ENCODE results near the gene GIPC3.

The GIPC3 gene

DNA sequence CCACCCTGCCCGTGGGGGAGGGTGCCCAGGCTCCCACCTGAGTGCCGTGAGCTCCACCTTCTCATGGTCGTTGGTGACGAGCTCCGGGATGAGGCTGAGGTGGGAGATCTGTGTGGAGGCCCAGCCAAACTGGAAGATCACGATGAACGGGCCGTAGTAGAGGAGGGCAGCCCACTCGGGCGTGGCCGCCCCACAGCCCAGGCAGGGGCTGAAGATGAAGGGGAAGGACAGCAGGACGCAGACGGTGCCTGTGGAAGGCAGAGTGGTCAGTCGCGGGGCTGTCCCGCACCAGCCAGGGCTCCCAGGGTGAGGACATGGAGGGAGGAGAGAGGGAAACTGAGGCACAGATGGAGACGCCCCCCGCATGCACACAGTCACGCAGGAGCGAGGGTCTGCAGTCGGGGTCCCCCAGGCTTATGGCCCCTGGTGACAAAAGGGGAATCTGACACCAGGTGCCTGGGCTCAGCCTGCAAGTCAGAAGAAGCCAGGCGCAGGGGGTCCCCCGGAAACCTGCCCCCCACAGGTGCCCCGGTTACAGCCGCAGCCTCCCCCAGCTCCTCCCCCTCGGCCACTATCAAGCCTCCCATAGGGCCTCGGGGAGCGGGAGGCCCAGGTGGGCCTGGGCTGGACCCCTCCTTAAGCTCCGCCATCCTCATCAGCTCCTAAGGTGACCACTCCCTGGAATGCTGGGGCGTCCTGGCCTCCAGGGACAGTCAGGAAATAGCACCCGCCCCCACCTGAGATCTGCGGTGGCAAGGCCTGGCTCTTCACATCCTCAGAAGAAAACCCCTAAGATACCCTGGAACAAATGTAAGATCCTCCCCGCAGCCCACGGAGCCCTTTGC lies 34.1 kb upstream of the GIPC3 start:
- TF ChIP-seq ZBTB7A (IDR thresholded peaks at IDR 0.05; ENCODE audit: low read depth) (no peak; the same call in 1 of the 2 replicates), EGR1 (IDR thresholded peaks at IDR 0.05) (no peak)

DNA sequence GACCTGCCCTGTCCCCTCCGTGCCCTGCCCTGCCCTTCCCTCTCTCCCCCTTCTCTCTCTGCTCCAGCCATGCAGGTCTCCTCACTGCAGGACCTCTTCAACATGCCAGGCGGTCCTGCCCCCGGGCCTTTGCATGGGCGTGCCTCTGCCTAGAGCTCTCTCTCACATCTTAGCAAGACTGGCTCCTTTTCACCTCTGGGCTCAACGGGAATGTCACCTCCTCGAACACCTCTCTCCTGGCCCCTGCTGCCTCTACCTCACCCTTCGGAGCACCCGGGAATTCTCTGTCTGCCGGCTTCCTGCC lies 33.5 kb upstream of the GIPC3 start:
- TF ChIP-seq YY1 (IDR thresholded peaks at IDR 0.05; ENCODE audit: low read depth) (no peak), TAF1 (IDR thresholded peaks at IDR 0.05; ENCODE audit: low read depth) (no peak), USF1 (IDR thresholded peaks at IDR 0.05) (no peak), ZBTB7A (IDR thresholded peaks at IDR 0.05; ENCODE audit: low read depth) (no peak)

DNA sequence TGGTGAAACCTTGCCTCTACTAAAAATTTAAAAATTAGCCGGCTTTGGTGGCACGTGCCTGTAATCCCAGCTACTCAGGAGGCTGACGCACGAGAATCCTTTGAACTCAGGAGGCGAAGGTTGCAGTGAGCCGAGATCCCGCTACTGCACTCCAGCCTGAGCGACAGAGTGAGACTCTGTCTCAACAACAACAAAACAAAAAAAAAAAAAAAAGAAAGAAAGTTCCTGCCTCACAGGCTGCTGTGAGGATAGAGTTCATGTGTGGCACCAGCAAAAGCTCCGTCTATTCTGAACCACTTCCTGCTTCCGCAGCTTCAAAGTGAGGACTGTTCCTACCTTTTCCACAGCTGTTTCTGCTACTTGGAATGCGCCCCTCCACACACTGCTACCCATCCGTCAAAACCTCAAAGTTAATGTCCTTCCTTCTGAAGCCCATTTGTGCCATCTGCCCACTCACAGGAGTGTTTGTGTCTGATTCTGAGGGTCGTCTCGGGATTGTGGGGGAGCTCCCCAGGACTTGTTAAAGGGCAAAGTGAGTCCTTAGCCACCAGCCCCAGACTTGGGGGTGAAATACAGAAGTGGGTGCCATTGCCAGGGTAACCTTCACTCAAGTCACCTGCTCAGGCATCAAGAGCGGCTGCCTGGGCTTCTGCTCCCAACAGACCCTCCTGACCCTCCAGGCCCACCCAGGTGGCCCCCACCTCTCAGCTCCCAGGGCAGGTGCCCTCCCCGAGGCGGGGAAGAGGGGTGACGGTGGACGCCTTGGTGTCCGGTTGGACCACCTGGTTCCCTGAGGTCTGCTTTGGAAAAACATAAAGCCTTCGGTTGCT lies 30.8 kb upstream of the GIPC3 start:
- TF ChIP-seq NFIC (IDR thresholded peaks at IDR 0.05) (no peak), TEAD4 (IDR thresholded peaks at IDR 0.05) (no peak), CREB1 (IDR thresholded peaks at IDR 0.05; ENCODE audit: low read depth) (no peak), RAD21 (IDR thresholded peaks at IDR 0.05; ENCODE audit: low read depth) (no peak), TAF1 (IDR thresholded peaks at IDR 0.05; ENCODE audit: low read depth) (no peak), EP300 (IDR thresholded peaks at IDR 0.05; ENCODE audit: borderline replicate concordance) (no peak), REST (IDR thresholded peaks at IDR 0.05; ENCODE audit: low read depth) (no peak), TCF12 (IDR thresholded peaks at IDR 0.05; ENCODE audit: low read depth) (no peak), USF1 (IDR thresholded peaks at IDR 0.05) (no peak), YY1 (IDR thresholded peaks at IDR 0.05; ENCODE audit: low read depth) (no peak), CEBPB (IDR thresholded peaks at IDR 0.05) (no peak), MAX (IDR thresholded peaks at IDR 0.05) (no peak), FOXM1 (IDR thresholded peaks at IDR 0.05; ENCODE audit: borderline replicate concordance, low read depth) (no peak), EGR1 (IDR thresholded peaks at IDR 0.05) (no peak), ZBTB7A (IDR thresholded peaks at IDR 0.05; ENCODE audit: low read depth) (no peak)

GRCh38 chr19:3555653-3556422 lies 29.4 kb upstream of the GIPC3 start:
- TF ChIP-seq CREB1 (IDR thresholded peaks at IDR 0.05; ENCODE audit: low read depth) = no peak
- TF ChIP-seq TEAD4 (IDR thresholded peaks at IDR 0.05) = no peak
- TF ChIP-seq YY1 (IDR thresholded peaks at IDR 0.05; ENCODE audit: low read depth) = no peak
- no peak for TF ChIP-seq EP300 (IDR thresholded peaks at IDR 0.05; ENCODE audit: borderline replicate concordance)
- TF ChIP-seq RAD21 (IDR thresholded peaks at IDR 0.05; ENCODE audit: low read depth) = no peak
- TF ChIP-seq CEBPB (IDR thresholded peaks at IDR 0.05) = no peak
- TF ChIP-seq MAX (IDR thresholded peaks at IDR 0.05) = no peak
- TF ChIP-seq TCF12 (IDR thresholded peaks at IDR 0.05; ENCODE audit: low read depth) = no peak
- TF ChIP-seq TAF1 (IDR thresholded peaks at IDR 0.05; ENCODE audit: low read depth) = no peak
- TF ChIP-seq ZBTB7A (IDR thresholded peaks at IDR 0.05; ENCODE audit: low read depth) = no peak
- TF ChIP-seq NFIC (IDR thresholded peaks at IDR 0.05) = no peak
- TF ChIP-seq REST (IDR thresholded peaks at IDR 0.05; ENCODE audit: low read depth) = no peak

DNA sequence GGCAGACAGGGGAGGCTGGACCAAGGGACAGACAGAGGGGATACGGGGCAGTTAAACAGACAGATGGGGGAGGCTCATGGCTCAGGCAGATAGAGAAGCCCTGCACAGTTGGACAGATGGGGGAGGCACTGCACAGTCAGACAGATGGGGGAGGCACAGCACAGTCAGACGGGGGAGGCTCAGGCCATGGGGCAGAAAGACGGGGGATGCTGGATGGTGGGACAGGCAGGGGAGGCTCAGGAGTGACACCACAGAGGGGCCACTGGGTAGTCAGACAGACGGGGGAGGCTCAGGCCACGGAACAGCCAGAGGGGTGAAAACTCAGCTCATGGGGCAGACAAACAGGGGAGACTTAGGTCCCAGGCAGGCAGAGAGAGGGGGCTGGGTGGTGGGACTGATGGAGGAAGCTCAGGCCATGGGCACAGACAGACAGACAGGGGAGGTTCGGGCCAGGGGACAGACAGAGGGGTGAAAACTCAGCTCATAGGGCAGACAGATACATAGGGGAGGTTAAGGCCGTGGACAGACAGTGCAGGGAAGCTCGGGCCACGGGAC lies 28.8 kb upstream of the GIPC3 start:
- TF ChIP-seq TEAD4 (IDR thresholded peaks at IDR 0.05) (no peak), TAF1 (IDR thresholded peaks at IDR 0.05; ENCODE audit: low read depth) (no peak), USF1 (IDR thresholded peaks at IDR 0.05) (no peak), TCF12 (IDR thresholded peaks at IDR 0.05; ENCODE audit: low read depth) (no peak), RAD21 (IDR thresholded peaks at IDR 0.05; ENCODE audit: low read depth) (no peak), YY1 (IDR thresholded peaks at IDR 0.05; ENCODE audit: low read depth) (no peak), MAX (IDR thresholded peaks at IDR 0.05) (no peak), FOXM1 (IDR thresholded peaks at IDR 0.05; ENCODE audit: borderline replicate concordance, low read depth) (no peak), EGR1 (IDR thresholded peaks at IDR 0.05) (no peak), ZBTB7A (IDR thresholded peaks at IDR 0.05; ENCODE audit: low read depth) (no peak), CREB1 (IDR thresholded peaks at IDR 0.05; ENCODE audit: low read depth) (no peak), REST (IDR thresholded peaks at IDR 0.05; ENCODE audit: low read depth) (no peak), CEBPB (IDR thresholded peaks at IDR 0.05) (no peak), NFIC (IDR thresholded peaks at IDR 0.05) (no peak), EP300 (IDR thresholded peaks at IDR 0.05; ENCODE audit: borderline replicate concordance) (no peak)

All from Ishikawa (cell line).